ENCODE results near the gene KCNMB2. TPM values are rescaled to one million over a fixed set of nuclear protein-coding genes. Genes with fewer than 3 reads are reported as not detected.

KCNMB2 gene
- total RNA-seq, 1 experiment from 2014 or later = not detected

- H3K27ac ChIP-seq (ENCODE audit: low read depth, low read length, poor library complexity, severe bottlenecking) = no peak overlapping the region
- H3K9me3 ChIP-seq (ENCODE audit: low read depth, low read length, poor library complexity, severe bottlenecking) = no peaks in the 10 kb centered on the region
- no peak for DNase-seq (ENCODE audit: low spot score)
- CTCF ChIA-PET = no interaction called here
- no TSS peak for BruUV-seq (replicated peaks)
- no peaks in the 10 kb centered on the region for H3K4me1 ChIP-seq (ENCODE audit: insufficient read depth, low read length, poor library complexity, severe bottlenecking)
- TF ChIP-seq, protein P1, sequence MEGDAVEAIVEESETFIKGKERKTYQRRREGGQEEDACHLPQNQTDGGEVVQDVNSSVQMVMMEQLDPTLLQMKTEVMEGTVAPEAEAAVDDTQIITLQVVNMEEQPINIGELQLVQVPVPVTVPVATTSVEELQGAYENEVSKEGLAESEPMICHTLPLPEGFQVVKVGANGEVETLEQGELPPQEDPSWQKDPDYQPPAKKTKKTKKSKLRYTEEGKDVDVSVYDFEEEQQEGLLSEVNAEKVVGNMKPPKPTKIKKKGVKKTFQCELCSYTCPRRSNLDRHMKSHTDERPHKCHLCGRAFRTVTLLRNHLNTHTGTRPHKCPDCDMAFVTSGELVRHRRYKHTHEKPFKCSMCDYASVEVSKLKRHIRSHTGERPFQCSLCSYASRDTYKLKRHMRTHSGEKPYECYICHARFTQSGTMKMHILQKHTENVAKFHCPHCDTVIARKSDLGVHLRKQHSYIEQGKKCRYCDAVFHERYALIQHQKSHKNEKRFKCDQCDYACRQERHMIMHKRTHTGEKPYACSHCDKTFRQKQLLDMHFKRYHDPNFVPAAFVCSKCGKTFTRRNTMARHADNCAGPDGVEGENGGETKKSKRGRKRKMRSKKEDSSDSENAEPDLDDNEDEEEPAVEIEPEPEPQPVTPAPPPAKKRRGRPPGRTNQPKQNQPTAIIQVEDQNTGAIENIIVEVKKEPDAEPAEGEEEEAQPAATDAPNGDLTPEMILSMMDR (conservative IDR thresholded peaks at IDR 0.05; ENCODE audit: low read depth, low read length) = no peak
- no peak for TF ChIP-seq EZH2 (IDR thresholded peaks at IDR 0.05; ENCODE audit: borderline replicate concordance, low read depth, low read length, poor library complexity, severe bottlenecking)
- POLR2A ChIA-PET (ENCODE audit: low non-redundant PET) = no interaction called here
- intact Hi-C loops (cut with micrococcal nuclease; ENCODE audit: unreplicated experiment) = no loop called here
- no peaks in the 10 kb centered on the region for H3K27me3 ChIP-seq (replicated peaks; ENCODE audit: insufficient read depth, low read depth, low read length, poor library complexity)
- no peak overlapping the region for H3K4me3 ChIP-seq (ENCODE audit: low read depth, low read length, poor library complexity, severe bottlenecking)
- H3K36me3 ChIP-seq (ENCODE audit: insufficient read depth, low read length, poor library complexity, severe bottlenecking) = no peaks in the 10 kb centered on the region
These were observed 18.4 kb upstream of the KCNMB2 start for GRCh38 chr3:178517665-178518334.

GRCh38 chr3:178518660-178519396 lies 17.4 kb upstream of the KCNMB2 start:
- POLR2A ChIA-PET (ENCODE audit: low non-redundant PET) = no interaction called here
- Histone ChIP-seq H3K9me3 (ENCODE audit: low read depth, low read length, poor library complexity, severe bottlenecking) (no peaks in the 10 kb centered on the region), H3K36me3 (ENCODE audit: insufficient read depth, low read length, poor library complexity, severe bottlenecking) (no peaks in the 10 kb centered on the region), H3K27me3 (replicated peaks; ENCODE audit: insufficient read depth, low read depth, low read length, poor library complexity) (no peaks in the 10 kb centered on the region), H3K4me3 (ENCODE audit: low read depth, low read length, poor library complexity, severe bottlenecking) (no peak overlapping the region), H3K4me1 (ENCODE audit: insufficient read depth, low read length, poor library complexity, severe bottlenecking) (no peaks in the 10 kb centered on the region), H3K27ac (ENCODE audit: low read depth, low read length, poor library complexity, severe bottlenecking) (no peak overlapping the region)
- intact Hi-C loops (cut with micrococcal nuclease; ENCODE audit: unreplicated experiment) = no loop called here
- no peak for DNase-seq (ENCODE audit: low spot score)
- BruUV-seq (replicated peaks) = no TSS peak
- CTCF ChIA-PET = no interaction called here
- no peak for TF ChIP-seq EZH2 (IDR thresholded peaks at IDR 0.05; ENCODE audit: borderline replicate concordance, low read depth, low read length, poor library complexity, severe bottlenecking)
- TF ChIP-seq, protein P1 (conservative IDR thresholded peaks at IDR 0.05; ENCODE audit: low read depth, low read length) = no peak

DNA sequence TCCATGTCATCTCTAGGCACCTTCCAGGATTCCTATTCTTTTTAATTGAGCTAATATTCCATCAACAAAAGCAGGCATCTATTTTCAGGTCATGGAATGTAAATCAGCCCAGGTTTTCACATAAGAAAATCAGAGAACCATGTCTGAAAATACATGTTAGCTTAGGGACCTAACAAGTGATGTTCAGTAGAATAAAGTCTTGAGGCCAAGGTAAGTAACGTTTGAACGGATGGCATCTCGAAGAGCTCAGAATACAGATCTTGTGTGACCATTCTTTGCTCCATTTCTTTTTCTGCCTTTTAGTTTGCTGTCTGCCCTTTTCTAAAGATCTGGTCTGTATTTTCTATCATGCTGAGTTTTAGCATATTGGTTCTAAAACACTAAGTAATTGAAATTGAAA lies 16.5 kb upstream of the KCNMB2 start:
- DNase-seq (ENCODE audit: low spot score) = no peak
- no peak overlapping the region for H3K4me3 ChIP-seq (ENCODE audit: low read depth, low read length, poor library complexity, severe bottlenecking)
- no peaks in the 10 kb centered on the region for H3K4me1 ChIP-seq (ENCODE audit: insufficient read depth, low read length, poor library complexity, severe bottlenecking)
- ChIA-PET CTCF (no interaction called here), POLR2A (ENCODE audit: low non-redundant PET) (no interaction called here)
- H3K27me3 ChIP-seq (replicated peaks; ENCODE audit: insufficient read depth, low read depth, low read length, poor library complexity) = no peaks in the 10 kb centered on the region
- intact Hi-C loops (cut with micrococcal nuclease; ENCODE audit: unreplicated experiment) = no loop called here
- BruUV-seq (replicated peaks) = no TSS peak
- no peaks in the 10 kb centered on the region for H3K36me3 ChIP-seq (ENCODE audit: insufficient read depth, low read length, poor library complexity, severe bottlenecking)
- no peaks in the 10 kb centered on the region for H3K9me3 ChIP-seq (ENCODE audit: low read depth, low read length, poor library complexity, severe bottlenecking)
- no peak overlapping the region for H3K27ac ChIP-seq (ENCODE audit: low read depth, low read length, poor library complexity, severe bottlenecking)
- TF ChIP-seq EZH2 (IDR thresholded peaks at IDR 0.05; ENCODE audit: borderline replicate concordance, low read depth, low read length, poor library complexity, severe bottlenecking) = no peak
- TF ChIP-seq, protein P1 (conservative IDR thresholded peaks at IDR 0.05; ENCODE audit: low read depth, low read length) = no peak
